ENCODE data around the gene CORO2A. TPM values are rescaled to one million over a fixed set of nuclear protein-coding genes. Genes with fewer than 3 reads are reported as not detected.

Gene CORO2A
- total RNA-seq, 2 donors from 2014 or later, result 1.2 to 3.1 TPM

GRCh38 chr9:98182889-98183599 is 9.4 kb downstream of the CORO2A start:
- H3K36me3 ChIP-seq, result no peaks in the 10 kb centered on the region
- no peak overlapping the region for H3K4me3 ChIP-seq
- no peaks in the 10 kb centered on the region for H3K4me1 ChIP-seq (ENCODE audit: control insufficient read depth in 1 of 2, low read depth in 2 of 2)
- H3K27me3 ChIP-seq (replicated peaks; ENCODE audit: insufficient read depth), result no peaks in the 10 kb centered on the region
- no peak overlapping the region for H3K27ac ChIP-seq
- ATAC-seq (ENCODE audit: insufficient number of reproducible peaks, low FRiP score, low read depth) (no peak), DNase-seq (ENCODE audit: low spot score) (no peak)
- TF ChIP-seq CTCF (IDR thresholded peaks at IDR 0.05), result no peak
- no peaks in the 10 kb centered on the region for H3K9me3 ChIP-seq

- no peaks in the 10 kb centered on the region for H3K27me3 ChIP-seq (replicated peaks; ENCODE audit: insufficient read depth)
- H3K4me3 ChIP-seq, result no peak overlapping the region
- H3K9me3 ChIP-seq, result no peaks in the 10 kb centered on the region
- no peaks in the 10 kb centered on the region for H3K36me3 ChIP-seq
- TF ChIP-seq CTCF (IDR thresholded peaks at IDR 0.05), result no peak
- ATAC-seq (ENCODE audit: insufficient number of reproducible peaks, low FRiP score, low read depth) (no peak), DNase-seq (ENCODE audit: low spot score) (no peak)
- H3K27ac ChIP-seq, result no peak overlapping the region
- no peaks in the 10 kb centered on the region for H3K4me1 ChIP-seq (ENCODE audit: control insufficient read depth in 1 of 2, low read depth in 2 of 2)
Observed at GRCh38 chr9:98182069-98182820, 10.2 kb downstream of the CORO2A start.

DNA sequence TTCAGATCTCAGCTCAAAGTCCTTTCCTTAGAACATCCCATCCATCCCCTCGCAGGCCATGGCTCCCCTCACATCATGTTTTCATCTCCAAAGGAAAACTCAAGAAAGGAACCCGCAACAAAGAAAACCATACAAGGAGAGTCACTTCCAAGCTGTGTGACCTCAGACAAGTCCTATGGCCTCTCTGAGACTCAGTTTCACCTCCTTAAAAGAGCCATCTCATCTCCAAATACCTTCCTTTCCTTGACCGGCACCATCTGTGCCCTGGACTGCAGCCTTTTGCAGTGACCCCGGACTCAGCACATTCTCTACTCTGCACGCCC is 10.7 kb downstream of the CORO2A start:
- DNase-seq (ENCODE audit: low spot score) (no peak), ATAC-seq (ENCODE audit: insufficient number of reproducible peaks, low FRiP score, low read depth) (no peak)
- no peak overlapping the region for H3K27ac ChIP-seq
- no peaks in the 10 kb centered on the region for H3K27me3 ChIP-seq (replicated peaks; ENCODE audit: insufficient read depth)
- H3K9me3 ChIP-seq, result no peaks in the 10 kb centered on the region
- no peaks in the 10 kb centered on the region for H3K36me3 ChIP-seq
- no peak overlapping the region for H3K4me3 ChIP-seq
- H3K4me1 ChIP-seq (ENCODE audit: control insufficient read depth in 1 of 2, low read depth in 2 of 2), result no peaks in the 10 kb centered on the region
- no peak for TF ChIP-seq CTCF (IDR thresholded peaks at IDR 0.05)

DNA sequence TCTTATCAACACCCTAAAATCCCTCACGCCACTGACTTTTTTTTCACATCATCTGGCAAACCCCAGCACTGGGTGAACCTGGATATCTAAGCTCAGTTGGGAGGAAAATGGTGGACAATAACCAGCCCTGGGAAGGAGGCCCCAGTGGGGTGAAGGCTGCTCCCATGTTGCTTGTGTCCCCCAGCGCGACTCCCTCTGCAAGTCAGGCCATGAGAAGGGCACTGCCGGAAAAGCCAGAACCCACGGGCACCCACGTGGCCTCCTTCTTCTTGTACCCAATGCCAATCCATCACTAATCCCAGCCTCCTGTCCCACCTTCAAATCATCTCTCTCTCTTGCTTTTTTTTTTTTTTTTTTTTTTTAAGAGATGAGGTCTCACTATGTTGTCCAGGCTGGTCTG is 11.4 kb downstream of the CORO2A start:
- ATAC-seq (ENCODE audit: insufficient number of reproducible peaks, low FRiP score, low read depth), result no peak
- no peak for DNase-seq (ENCODE audit: low spot score)
- no peaks in the 10 kb centered on the region for H3K4me1 ChIP-seq (ENCODE audit: control insufficient read depth in 1 of 2, low read depth in 2 of 2)
- no peak overlapping the region for H3K27ac ChIP-seq
- H3K27me3 ChIP-seq (replicated peaks; ENCODE audit: insufficient read depth), result no peaks in the 10 kb centered on the region
- no peaks in the 10 kb centered on the region for H3K36me3 ChIP-seq
- no peak for TF ChIP-seq CTCF (IDR thresholded peaks at IDR 0.05)
- no peak overlapping the region for H3K4me3 ChIP-seq
- H3K9me3 ChIP-seq, result no peaks in the 10 kb centered on the region

DNA sequence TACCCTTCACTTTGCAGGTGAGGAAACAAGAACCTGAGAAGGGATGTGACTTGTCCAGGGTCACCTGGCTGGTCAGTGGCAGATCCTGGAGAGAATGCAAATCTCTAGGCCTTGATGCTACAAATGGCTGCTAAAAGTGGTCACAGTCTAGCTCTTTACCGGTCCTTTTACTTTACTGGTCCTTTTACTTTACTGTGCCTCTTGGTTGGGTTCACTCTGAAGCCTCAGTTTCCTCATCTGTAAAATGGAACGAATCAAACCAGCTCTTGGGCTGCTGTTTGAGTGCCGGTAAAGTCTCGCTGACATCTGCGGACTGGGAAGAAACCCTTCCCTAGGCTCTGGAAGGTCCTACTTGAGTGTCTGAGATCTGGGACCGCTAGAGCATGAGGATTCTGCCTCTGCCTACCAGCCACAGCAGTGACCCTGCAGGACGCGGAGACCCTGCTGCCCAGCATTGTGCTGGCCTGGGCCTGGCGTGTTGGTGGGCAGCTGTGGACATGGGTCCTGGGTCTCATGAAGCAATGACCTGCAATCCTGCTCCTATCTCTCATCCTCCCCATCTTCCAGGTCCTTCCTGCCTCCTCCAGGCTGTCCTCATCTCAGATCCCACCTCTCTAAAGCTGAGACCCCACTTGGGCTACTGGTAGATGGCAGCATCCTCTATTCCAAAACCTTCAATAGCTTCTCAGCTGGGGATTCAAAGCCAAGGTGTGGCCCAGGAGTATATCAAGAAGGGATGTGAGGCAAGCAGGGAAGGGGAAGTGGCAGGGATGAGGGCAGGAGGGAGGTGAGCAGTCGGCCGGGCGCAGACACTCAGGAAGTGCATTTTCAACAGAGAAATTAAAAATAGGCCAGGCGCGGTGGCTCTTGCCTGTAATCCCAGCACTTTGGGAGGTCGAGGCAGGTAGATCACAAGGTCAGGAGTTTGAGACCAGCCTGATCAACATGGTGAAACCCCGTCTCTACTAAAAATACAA is 13.3 kb downstream of the CORO2A start:
- no peak overlapping the region for H3K27ac ChIP-seq
- H3K4me1 ChIP-seq (ENCODE audit: control insufficient read depth in 1 of 2, low read depth in 2 of 2), result no peaks in the 10 kb centered on the region
- TF ChIP-seq CTCF (IDR thresholded peaks at IDR 0.05), result no peak
- no peaks in the 10 kb centered on the region for H3K36me3 ChIP-seq
- H3K27me3 ChIP-seq (replicated peaks; ENCODE audit: insufficient read depth), result no peaks in the 10 kb centered on the region
- H3K9me3 ChIP-seq, result no peaks in the 10 kb centered on the region
- no peak for ATAC-seq (ENCODE audit: insufficient number of reproducible peaks, low FRiP score, low read depth)
- no peak for DNase-seq (ENCODE audit: low spot score)
- no peak overlapping the region for H3K4me3 ChIP-seq
